Loucy (cell line): ENCODE measurements around the gene ATP8B3.

Experiments
- EZH2phosphoT487 ChIP-seq: fragments of 200-600 bp; IDR thresholded peaks from 2 replicates; pipeline ENCODE4 v1.6.1; 2018; ENCODE audit warnings: antibody characterized with exemption, mild to moderate bottlenecking, moderate library complexity, borderline replicate concordance
- TF ChIP-seq, protein P1 (sequence below): fragments of 200-600 bp; sonication (generic); conservative IDR thresholded peaks from 2 replicates; pipeline ENCODE4 v1.5.1; 2014; ENCODE audit warnings: mild to moderate bottlenecking, antibody characterized with exemption, low read length

DNA sequence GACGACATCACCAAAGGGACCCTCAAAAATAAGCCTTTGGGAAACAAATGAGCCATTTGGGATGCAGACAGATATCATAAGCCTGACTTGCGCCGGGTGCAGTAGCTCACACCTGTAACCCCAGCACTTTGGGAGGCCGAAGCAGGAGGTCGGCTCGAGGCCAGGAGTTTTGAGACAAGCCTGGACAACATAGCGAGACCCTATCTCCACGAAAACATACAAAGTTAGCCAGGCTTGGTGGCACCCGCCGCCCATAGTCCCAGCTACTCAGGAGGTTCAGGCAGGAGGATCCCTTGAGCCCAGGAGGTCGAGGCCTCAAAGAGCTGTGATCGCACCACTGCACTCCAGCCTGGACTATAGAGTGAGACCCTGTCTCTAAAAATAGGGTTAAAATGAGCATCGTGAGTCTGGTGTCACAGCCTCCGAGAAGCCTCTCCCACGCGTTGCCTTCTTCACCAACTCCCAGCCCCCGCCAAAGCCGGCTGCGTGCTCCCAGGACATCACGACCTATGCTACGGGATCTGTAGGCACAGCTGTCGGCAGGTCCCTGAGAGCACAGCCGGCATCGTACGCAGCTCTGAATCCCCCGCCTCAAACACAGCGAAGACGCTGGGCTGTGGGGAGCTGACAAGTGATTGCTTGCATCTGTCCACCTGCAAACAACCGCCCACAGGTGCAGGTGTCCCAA is 34.6 kb upstream of the ATP8B3 start:
- TF ChIP-seq, protein P1, sequence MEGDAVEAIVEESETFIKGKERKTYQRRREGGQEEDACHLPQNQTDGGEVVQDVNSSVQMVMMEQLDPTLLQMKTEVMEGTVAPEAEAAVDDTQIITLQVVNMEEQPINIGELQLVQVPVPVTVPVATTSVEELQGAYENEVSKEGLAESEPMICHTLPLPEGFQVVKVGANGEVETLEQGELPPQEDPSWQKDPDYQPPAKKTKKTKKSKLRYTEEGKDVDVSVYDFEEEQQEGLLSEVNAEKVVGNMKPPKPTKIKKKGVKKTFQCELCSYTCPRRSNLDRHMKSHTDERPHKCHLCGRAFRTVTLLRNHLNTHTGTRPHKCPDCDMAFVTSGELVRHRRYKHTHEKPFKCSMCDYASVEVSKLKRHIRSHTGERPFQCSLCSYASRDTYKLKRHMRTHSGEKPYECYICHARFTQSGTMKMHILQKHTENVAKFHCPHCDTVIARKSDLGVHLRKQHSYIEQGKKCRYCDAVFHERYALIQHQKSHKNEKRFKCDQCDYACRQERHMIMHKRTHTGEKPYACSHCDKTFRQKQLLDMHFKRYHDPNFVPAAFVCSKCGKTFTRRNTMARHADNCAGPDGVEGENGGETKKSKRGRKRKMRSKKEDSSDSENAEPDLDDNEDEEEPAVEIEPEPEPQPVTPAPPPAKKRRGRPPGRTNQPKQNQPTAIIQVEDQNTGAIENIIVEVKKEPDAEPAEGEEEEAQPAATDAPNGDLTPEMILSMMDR: no peak
- TF ChIP-seq EZH2phosphoT487: no peak
